Loucy (cell line): ENCODE measurements around the gene SLC12A4.

Source experiments
- H2AFZ ChIP-seq: fragments of 200-600 bp; sonication (generic); 2 replicates; pipeline ENCODE4 v1.6.0; 2016; ENCODE audit warnings: antibody characterized with exemption, mild to moderate bottlenecking, low read length, moderate library complexity
- H3F3A ChIP-seq: fragments of 200-600 bp; 2 replicates; pipeline ENCODE4 v1.6.0; 2016; ENCODE audit warnings: antibody characterized with exemption, low read depth, mild to moderate bottlenecking
- H3K27me3 ChIP-seq: fragments of 200-600 bp; sonication (generic); 2 replicates; pipeline ENCODE4 v1.6.1; 2014; ENCODE audit warnings: low read length, mild to moderate bottlenecking; ENCODE audit not compliant: insufficient read depth, poor library complexity, severe bottlenecking
- H3K36me3 ChIP-seq: fragments of 200-600 bp; sonication (generic); 2 replicates; pipeline ENCODE4 v1.6.1; 2016; ENCODE audit warnings: low read length; ENCODE audit not compliant: insufficient read depth
- H3K4me1 ChIP-seq: fragments of 200-600 bp; sonication (generic); 2 replicates; pipeline ENCODE4 v1.5.1; 2014; ENCODE audit warnings: low read length, mild to moderate bottlenecking; ENCODE audit not compliant: insufficient read depth, poor library complexity, severe bottlenecking
- H3K4me2 ChIP-seq: fragments of 200-600 bp; sonication (generic); 2 replicates; pipeline ENCODE4 v1.6.0; 2014; ENCODE audit warnings: antibody characterized with exemption, low read length, low read depth, mild to moderate bottlenecking; ENCODE audit not compliant: poor library complexity, severe bottlenecking
- H3K4me3 ChIP-seq: fragments of 200-600 bp; sonication (generic); 2 replicates; pipeline ENCODE4 v1.5.1; 2014; ENCODE audit warnings: low read length, mild to moderate bottlenecking, mixed read lengths; ENCODE audit not compliant: poor library complexity, severe bottlenecking
- H3K79me2 ChIP-seq: fragments of 200-600 bp; sonication (generic); 2 replicates; pipeline ENCODE4 v1.6.1; 2014; ENCODE audit warnings: low read length; ENCODE audit not compliant: insufficient read depth
- H3K9ac ChIP-seq: fragments of 200-600 bp; sonication (generic); 2 replicates; pipeline ENCODE4 v1.6.0; 2014; ENCODE audit warnings: mild to moderate bottlenecking, low read depth, low read length, moderate library complexity; ENCODE audit not compliant: poor library complexity, severe bottlenecking
- H3K9me2 ChIP-seq: fragments of 200-600 bp; sonication (generic); replicated peaks from 2 replicates; pipeline ENCODE4 v1.6.1; 2016; ENCODE audit warnings: low read depth, low read length, mixed read lengths
- H3K9me3 ChIP-seq: fragments of 200-600 bp; sonication (generic); 2 replicates; pipeline ENCODE4 v1.6.1; 2014; ENCODE audit warnings: mild to moderate bottlenecking, antibody characterized with exemption, low read length, low read depth; ENCODE audit not compliant: insufficient read depth
- H4K20me1 ChIP-seq: fragments of 200-600 bp; sonication (generic); 2 replicates; pipeline ENCODE4 v1.6.0; 2014; ENCODE audit warnings: antibody characterized with exemption, low read length, mild to moderate bottlenecking; ENCODE audit not compliant: insufficient read depth, poor library complexity, severe bottlenecking
- CTCF ChIP-seq: fragments of 200-600 bp; sonication (generic); conservative IDR thresholded peaks from 2 replicates; pipeline ENCODE4 v1.5.1; 2014; ENCODE audit warnings: mild to moderate bottlenecking, antibody characterized with exemption, low read length
- EZH2phosphoT487 ChIP-seq: fragments of 200-600 bp; IDR thresholded peaks from 2 replicates; pipeline ENCODE4 v1.6.1; 2018; ENCODE audit warnings: antibody characterized with exemption, mild to moderate bottlenecking, moderate library complexity, borderline replicate concordance

Gene SLC12A4

GRCh38 chr16:67893743-67894399 is 74.6 kb downstream of the SLC12A4 start:
- Histone ChIP-seq H3F3A (no peaks in the 10 kb centered on the region), H4K20me1 (no peaks in the 10 kb centered on the region), H3K4me3 (peak overlapping the region; percentile 85), H3K79me2 (peaks cover 39% of the 10 kb centered on the region), H3K9me3 (no peaks in the 10 kb centered on the region), H3K4me2 (peak overlapping the region; percentile 97), H2AFZ (no peak overlapping the region), H3K4me1 (peaks cover 23% of the 10 kb centered on the region), H3K36me3 (no peaks in the 10 kb centered on the region), H3K9me2 (no peaks in the 10 kb centered on the region), H3K9ac (peak overlapping the region; percentile 94), H3K27me3 (no peaks in the 10 kb centered on the region)
- TF ChIP-seq EZH2phosphoT487, result no peak
- TF ChIP-seq CTCF, result no peak
